ENCODE data around the gene ARHGDIG.

GRCh38 chr16:278863-279366, 1.5 kb upstream of the ARHGDIG start:
- TF ChIP-seq POLR2A (IDR thresholded peaks at IDR 0.05), result no peak
- TF ChIP-seq CTCF (IDR thresholded peaks at IDR 0.05 in 4 of 5, conservative IDR thresholded peaks at IDR 0.05 in 1 of 5), result no peak

Data from gastrocnemius medialis (tissue), 4 donors.